Lower lobe of right lung (tissue), 2 donors: ENCODE data around the gene GCAT. TPM values are rescaled to one million over a fixed set of nuclear protein-coding genes. Genes with fewer than 3 reads are reported as not detected.

Experiments used
- ATAC-seq, 2 donors: fragments of 200-7000 bp; cut with Tn5 transposase; one replicate each; pipeline ENCODE4 v1.9.1; 2020 to 2022; ENCODE audit warnings: mild to moderate bottlenecking in 2 of 2, moderate library complexity in 2 of 2
- DNase-seq: peaks from one replicate; pipeline ENCODE4 v3.0.0-alpha.2; 2020
- H3K27ac ChIP-seq: fragments of 200-600 bp; one replicate; pipeline ENCODE4 v1.8.0; 2022
- H3K27me3 ChIP-seq: fragments of 200-600 bp; one replicate; pipeline ENCODE4 v1.8.0; 2022; ENCODE audit warnings: low read depth
- H3K36me3 ChIP-seq: fragments of 200-600 bp; one replicate; pipeline ENCODE4 v1.8.0; 2022; ENCODE audit warnings: mild to moderate bottlenecking
- H3K4me1 ChIP-seq: fragments of 200-600 bp; one replicate; pipeline ENCODE4 v1.8.0; 2022
- H3K4me3 ChIP-seq: fragments of 200-600 bp; one replicate; pipeline ENCODE4 v1.8.0; 2022; ENCODE audit warnings: mild to moderate bottlenecking
- H3K9me3 ChIP-seq: fragments of 200-600 bp; one replicate; pipeline ENCODE4 v1.8.0; 2022
- intact Hi-C: fragments of 100-400 bp; cut with DNase I; formaldehyde crosslinking; loops from one replicate; pipeline ENCODE4 v1.11.0; 2022
- total RNA-seq: library from RNA; stranded (reverse); fragmentation: NEBNext Ultra II Directional; extraction: Animal tissue kit (Norgen Biotek cat#: 25700); gene quantifications from one replicate; pipeline ENCODE4 v1.2.1, GENCODE V29; 2021
- TF ChIP-seq, protein P1 (sequence below): fragments of 200-600 bp; IDR thresholded peaks from one replicate; pipeline ENCODE4 v1.8.0; 2022; ENCODE audit warnings: antibody characterized with exemption, mild to moderate bottlenecking
- donor health status: DM: no; HTN: yes; CAD: no; lungs with severe emphysema.

The GCAT gene
- total RNA-seq, 1 donor from 2014 or later: 7.1 TPM

DNA sequence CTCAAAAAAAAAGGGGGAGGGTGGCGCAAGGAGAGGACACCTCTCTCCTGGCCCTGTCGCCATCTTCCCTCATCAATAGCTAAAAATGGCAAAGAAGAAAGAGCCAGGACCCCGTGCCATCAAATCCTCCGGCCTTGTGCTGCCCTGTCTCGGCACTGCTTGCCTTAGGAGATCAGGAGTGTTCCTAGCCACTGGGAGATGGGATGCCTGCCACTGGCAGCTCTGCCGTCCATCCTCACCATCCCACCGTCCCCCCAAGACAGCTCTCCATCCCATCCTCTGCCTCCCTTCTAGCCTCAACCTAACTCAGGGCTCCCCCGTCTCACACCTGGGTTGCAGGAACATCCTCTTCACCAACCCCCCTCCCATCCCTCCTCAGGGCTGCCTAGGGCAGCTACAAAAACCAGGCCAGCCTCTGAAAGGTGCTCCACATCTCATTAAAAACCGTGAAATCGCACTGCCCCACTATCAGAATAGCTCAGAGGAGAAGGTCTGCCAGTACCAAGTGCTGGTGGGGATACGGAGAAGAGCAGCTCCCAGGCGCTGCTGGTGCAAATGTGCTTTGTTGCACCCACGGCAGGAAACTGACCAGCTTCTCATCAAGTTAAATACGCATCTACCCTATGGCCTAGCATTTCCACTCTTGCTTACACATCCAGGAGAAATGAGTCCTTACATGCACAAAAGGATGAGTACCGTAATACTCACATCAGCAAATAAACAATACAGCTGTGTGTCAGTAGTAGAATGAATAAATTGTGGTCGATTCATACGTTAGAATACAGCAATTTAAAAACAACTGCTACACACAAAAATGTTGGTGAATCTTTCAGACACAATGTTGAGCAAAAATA lies 31.7 kb upstream of the GCAT start:
- intact Hi-C loops: no loop called here
- H3K36me3 ChIP-seq: peaks cover 40% of the 10 kb centered on the region
- H3K27me3 ChIP-seq: no peaks in the 10 kb centered on the region
- TF ChIP-seq, protein P1, sequence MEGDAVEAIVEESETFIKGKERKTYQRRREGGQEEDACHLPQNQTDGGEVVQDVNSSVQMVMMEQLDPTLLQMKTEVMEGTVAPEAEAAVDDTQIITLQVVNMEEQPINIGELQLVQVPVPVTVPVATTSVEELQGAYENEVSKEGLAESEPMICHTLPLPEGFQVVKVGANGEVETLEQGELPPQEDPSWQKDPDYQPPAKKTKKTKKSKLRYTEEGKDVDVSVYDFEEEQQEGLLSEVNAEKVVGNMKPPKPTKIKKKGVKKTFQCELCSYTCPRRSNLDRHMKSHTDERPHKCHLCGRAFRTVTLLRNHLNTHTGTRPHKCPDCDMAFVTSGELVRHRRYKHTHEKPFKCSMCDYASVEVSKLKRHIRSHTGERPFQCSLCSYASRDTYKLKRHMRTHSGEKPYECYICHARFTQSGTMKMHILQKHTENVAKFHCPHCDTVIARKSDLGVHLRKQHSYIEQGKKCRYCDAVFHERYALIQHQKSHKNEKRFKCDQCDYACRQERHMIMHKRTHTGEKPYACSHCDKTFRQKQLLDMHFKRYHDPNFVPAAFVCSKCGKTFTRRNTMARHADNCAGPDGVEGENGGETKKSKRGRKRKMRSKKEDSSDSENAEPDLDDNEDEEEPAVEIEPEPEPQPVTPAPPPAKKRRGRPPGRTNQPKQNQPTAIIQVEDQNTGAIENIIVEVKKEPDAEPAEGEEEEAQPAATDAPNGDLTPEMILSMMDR: no peak
- no peak overlapping the region for H3K4me3 ChIP-seq
- H3K27ac ChIP-seq: no peak overlapping the region
- no peaks in the 10 kb centered on the region for H3K9me3 ChIP-seq
- no peak for ATAC-seq
- peaks cover 10% of the 10 kb centered on the region for H3K4me1 ChIP-seq
- DNase-seq: no peak

DNA sequence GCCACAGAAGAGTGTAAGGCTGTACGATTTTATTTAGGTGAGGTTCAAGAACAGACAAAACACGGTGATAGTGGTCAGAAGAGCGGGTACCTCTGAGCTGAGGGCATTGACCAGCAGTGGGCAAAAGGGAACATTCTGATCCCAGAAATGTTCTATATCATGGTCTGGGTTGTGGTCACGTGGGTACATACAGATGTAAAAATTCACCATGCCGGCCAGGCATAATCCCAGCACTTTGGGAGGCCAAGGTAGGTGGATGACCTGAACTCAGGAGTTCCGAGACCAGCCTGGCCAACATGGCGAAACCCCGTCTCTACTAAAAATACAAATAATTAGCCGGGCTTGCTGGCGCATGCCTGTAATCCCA lies 31.1 kb upstream of the GCAT start:
- Histone ChIP-seq H3K27ac (no peak overlapping the region), H3K4me3 (no peak overlapping the region), H3K9me3 (no peaks in the 10 kb centered on the region), H3K4me1 (peaks cover 10% of the 10 kb centered on the region), H3K27me3 (no peaks in the 10 kb centered on the region), H3K36me3 (peaks cover 34% of the 10 kb centered on the region)
- DNase-seq (no peak), ATAC-seq (no peak)
- TF ChIP-seq, protein P1: no peak
- intact Hi-C loops: no loop called here

DNA sequence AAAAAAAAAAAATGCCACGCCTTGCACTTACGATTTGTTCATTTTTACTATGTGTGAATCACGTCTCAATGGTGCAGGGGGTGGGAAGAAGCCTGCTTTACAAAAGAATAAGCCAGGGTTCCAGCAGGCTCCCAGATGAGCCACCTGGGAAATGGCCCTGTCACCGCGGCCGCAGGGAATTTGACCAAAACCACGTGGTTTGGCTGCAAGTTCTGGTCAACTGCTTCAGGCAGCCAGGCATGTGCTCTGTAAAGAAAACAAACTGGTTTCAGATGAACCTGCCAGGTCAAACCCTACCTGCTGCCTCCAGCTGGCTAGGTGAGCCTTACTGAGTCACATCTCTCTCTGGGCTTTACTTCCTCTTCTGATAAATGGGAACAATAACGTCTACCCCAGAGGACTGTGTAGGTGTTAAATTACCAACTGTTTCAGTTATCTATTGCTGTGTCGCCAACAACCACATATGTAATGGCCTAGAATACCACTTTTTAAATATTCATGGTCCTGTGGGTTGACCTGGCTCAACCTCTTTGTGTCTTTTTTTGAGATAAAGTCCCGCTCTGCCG lies 30.5 kb upstream of the GCAT start:
- H3K27ac ChIP-seq: no peak overlapping the region
- DNase-seq (peak; percentile 60), ATAC-seq (peak; percentile 67 to 70)
- no peaks in the 10 kb centered on the region for H3K9me3 ChIP-seq
- H3K4me3 ChIP-seq: no peak overlapping the region
- intact Hi-C loops: no loop called here
- peaks cover 28% of the 10 kb centered on the region for H3K36me3 ChIP-seq
- H3K27me3 ChIP-seq: no peaks in the 10 kb centered on the region
- H3K4me1 ChIP-seq: peaks cover 10% of the 10 kb centered on the region
- TF ChIP-seq, protein P1: no peak

DNA sequence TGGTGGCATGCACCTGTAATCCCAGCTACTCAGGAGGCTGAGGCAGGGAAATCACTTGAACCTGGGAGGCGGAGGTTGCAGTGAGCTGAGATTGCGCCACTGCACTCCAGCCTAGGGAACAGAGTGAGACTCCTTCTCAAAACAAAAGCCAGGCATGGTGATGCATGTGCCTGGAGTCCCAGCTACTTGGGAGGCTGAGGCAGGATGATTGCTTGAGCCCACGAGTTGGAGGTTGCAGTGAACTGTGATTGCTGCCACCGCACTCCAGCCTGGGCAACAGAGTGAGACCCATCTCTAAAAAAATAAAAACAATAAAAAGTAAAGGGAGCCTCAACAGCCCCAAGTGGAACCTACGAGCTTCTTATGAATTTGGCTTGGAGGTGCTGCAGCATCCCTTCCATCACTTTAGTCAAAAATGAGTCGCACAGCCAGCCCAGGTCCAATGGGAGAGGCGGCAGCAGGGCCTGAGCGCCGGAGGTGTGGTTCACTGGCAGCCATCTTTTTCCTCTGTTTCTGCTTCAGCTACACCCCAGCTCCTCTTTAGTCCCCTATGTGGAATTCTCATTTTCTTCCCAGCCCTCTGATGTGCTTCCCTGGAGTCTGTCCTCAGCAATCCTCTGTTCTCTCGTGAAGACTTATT lies 29.2 kb upstream of the GCAT start:
- ATAC-seq: no peak
- no peak for DNase-seq
- intact Hi-C loops: no loop called here
- Histone ChIP-seq H3K27ac (no peak overlapping the region), H3K9me3 (no peaks in the 10 kb centered on the region), H3K36me3 (peaks cover 16% of the 10 kb centered on the region), H3K27me3 (no peaks in the 10 kb centered on the region), H3K4me1 (peaks cover 10% of the 10 kb centered on the region), H3K4me3 (no peak overlapping the region)
- TF ChIP-seq, protein P1: no peak

DNA sequence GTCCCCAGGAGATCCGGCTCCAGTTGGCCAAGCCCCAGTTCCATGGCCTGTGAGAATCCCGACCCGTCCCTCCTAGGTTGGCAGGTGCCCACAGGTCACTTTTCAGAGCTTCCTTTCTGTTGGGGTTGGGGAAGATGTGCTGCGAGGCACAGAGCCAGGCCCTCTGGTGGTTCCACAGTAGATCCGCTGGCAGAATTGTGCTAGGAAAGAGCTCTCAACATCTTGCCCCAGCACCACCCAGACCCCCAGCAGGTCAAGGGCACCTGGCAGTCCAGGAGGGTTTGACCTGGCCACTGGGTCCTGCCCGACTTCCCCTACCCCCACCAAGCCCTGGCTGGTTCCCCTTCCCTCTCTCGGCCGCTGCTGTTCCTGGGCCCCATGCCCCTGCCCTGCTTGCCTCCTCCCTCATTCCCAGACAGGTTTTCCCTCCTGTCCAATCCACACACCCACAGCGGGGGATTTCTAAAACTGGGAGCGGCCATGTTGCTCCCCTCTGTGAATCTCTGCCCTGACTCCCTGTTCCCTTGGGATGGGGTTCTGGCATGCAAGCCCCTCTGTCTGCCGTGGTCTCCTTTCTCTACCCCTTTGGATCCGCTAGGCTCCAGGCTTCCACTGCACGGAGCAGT lies 26.2 kb upstream of the GCAT start:
- H3K27ac ChIP-seq: no peak overlapping the region
- TF ChIP-seq, protein P1: no peak
- intact Hi-C loops: no loop called here
- H3K4me1 ChIP-seq: peaks cover 10% of the 10 kb centered on the region
- ATAC-seq: no peak
- no peak for DNase-seq
- no peaks in the 10 kb centered on the region for H3K9me3 ChIP-seq
- no peak overlapping the region for H3K4me3 ChIP-seq
- no peaks in the 10 kb centered on the region for H3K27me3 ChIP-seq
- H3K36me3 ChIP-seq: no peaks in the 10 kb centered on the region
